ENCODE data around the gene CHURC1.

Gene CHURC1

DNA sequence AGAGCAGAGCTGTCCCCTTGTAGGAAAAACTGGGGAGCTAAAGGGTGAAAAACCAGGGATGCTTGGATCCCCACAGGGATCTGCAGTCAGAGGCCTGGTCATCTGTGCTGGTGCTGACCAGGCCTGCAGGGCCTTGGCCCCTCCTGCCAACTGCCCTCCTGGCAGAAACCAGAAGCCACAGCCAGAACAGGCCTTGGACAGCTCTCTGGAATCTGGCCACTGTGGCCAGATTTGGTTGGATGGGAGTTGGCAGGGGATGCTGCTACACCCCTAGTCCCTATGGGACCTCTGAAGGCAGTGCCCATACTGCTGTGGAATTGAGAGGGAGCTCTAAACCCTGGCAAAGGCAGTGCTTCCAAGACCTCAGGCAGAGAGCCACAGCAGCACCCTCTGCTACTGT lies 37.5 kb downstream of the CHURC1 start:
- H3K27me3 Mint-ChIP-seq (ENCODE audit: low read depth, poor library complexity): peaks cover 5% of the 10 kb centered on the region
- TF ChIP-seq, protein P1, sequence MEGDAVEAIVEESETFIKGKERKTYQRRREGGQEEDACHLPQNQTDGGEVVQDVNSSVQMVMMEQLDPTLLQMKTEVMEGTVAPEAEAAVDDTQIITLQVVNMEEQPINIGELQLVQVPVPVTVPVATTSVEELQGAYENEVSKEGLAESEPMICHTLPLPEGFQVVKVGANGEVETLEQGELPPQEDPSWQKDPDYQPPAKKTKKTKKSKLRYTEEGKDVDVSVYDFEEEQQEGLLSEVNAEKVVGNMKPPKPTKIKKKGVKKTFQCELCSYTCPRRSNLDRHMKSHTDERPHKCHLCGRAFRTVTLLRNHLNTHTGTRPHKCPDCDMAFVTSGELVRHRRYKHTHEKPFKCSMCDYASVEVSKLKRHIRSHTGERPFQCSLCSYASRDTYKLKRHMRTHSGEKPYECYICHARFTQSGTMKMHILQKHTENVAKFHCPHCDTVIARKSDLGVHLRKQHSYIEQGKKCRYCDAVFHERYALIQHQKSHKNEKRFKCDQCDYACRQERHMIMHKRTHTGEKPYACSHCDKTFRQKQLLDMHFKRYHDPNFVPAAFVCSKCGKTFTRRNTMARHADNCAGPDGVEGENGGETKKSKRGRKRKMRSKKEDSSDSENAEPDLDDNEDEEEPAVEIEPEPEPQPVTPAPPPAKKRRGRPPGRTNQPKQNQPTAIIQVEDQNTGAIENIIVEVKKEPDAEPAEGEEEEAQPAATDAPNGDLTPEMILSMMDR (IDR thresholded peaks at IDR 0.05): no peak
- H3K4me1 Mint-ChIP-seq: peaks cover 23% of the 10 kb centered on the region

DNA sequence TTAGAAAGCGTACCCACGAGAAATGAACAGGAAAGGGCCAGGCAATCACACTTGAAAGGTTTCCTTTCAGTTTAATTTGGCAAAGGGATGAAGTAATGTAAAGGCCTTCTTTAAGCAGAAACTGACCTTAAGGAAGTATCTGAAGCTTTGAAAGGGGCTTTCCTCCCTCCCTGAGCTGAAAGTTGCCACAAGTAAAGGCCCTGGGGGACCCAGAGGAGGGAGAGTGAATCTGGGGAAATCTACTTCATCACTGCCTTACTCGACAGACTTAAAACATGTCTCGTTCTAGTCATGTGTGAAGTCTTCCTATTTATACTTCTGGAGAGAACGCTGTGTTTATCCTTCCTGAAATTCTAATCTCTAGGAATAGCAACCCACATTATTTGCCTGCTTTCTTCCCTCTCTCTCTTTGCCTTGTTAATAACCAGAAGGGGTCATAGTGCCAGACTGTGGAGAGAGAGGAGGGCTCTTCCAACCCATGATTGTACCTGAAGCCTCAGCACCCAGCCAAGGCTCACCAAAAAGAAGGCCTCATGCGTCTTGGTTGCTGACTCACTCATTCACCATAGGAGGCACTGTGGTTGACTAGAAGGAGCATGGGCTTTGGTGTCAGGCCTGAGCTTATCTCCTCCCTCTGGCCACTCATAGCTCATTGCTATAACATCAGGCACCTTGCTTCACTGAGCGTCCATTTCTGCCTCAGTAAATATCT lies 38.5 kb downstream of the CHURC1 start:
- no peak overlapping the region for H3K27ac Mint-ChIP-seq
- H3K4me3 Mint-ChIP-seq: no peak overlapping the region
- H3K36me3 Mint-ChIP-seq (ENCODE audit: low read depth): peaks cover 4% of the 10 kb centered on the region
- no peak for DNase-seq
- peaks cover 5% of the 10 kb centered on the region for H3K27me3 Mint-ChIP-seq (ENCODE audit: low read depth, poor library complexity)
- no peaks in the 10 kb centered on the region for H3K9me3 Mint-ChIP-seq
- TF ChIP-seq, protein P1 (IDR thresholded peaks at IDR 0.05): no peak
- H3K4me1 Mint-ChIP-seq: peaks cover 16% of the 10 kb centered on the region

More for the DNA sequence above, 37.5 kb downstream of the CHURC1 start:
- H3K36me3 Mint-ChIP-seq (ENCODE audit: low read depth): peaks cover 4% of the 10 kb centered on the region
- H3K9me3 Mint-ChIP-seq: no peaks in the 10 kb centered on the region
- H3K4me3 Mint-ChIP-seq: no peak overlapping the region
- no peak for DNase-seq
- H3K27ac Mint-ChIP-seq: no peak overlapping the region

DNA sequence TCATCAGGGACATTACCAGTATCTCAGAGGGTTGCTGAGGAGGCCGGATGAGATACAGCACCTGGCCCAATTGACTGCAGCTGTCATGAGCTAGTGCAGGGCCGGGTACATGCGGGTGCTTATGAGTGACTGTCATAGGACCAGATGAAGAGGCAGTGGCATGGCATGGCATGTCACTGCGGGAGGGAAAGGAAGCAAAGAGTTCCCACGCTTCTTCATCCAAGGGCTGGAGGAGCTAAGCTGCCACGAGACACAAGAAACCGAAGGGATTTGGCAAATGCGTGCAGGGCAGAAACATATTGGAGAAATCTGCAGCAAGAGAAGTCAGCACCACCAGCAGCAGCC lies 39.0 kb downstream of the CHURC1 start:
- TF ChIP-seq, protein P1 (IDR thresholded peaks at IDR 0.05): no peak
- H3K27me3 Mint-ChIP-seq (ENCODE audit: low read depth, poor library complexity): peaks cover 5% of the 10 kb centered on the region
- DNase-seq: no peak
- no peaks in the 10 kb centered on the region for H3K9me3 Mint-ChIP-seq
- peaks cover 16% of the 10 kb centered on the region for H3K4me1 Mint-ChIP-seq
- H3K4me3 Mint-ChIP-seq: no peak overlapping the region
- peaks cover 5% of the 10 kb centered on the region for H3K36me3 Mint-ChIP-seq (ENCODE audit: low read depth)
- no peak overlapping the region for H3K27ac Mint-ChIP-seq

DNA sequence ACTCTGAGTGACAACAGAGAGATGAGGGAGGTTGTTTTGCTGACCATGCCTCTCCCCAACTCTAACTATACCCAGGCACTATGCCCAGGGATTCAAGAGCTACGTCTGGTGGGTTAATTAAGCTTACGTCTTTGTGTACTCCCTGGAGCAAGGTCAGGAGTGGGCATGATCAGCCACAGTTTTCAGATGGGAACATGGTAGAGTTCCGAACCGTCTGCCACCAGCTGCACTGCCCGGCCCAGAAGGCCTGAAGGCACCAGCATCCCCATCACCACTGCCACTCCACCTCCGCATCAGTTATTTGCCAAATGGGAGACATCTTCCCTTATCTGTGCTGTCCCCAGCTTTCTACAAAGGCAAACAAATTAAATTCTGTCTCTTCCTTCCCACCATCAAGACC lies 39.4 kb downstream of the CHURC1 start:
- no peak for DNase-seq
- TF ChIP-seq, protein P1 (IDR thresholded peaks at IDR 0.05): no peak
- H3K27me3 Mint-ChIP-seq (ENCODE audit: low read depth, poor library complexity): peaks cover 5% of the 10 kb centered on the region
- peaks cover 9% of the 10 kb centered on the region for H3K36me3 Mint-ChIP-seq (ENCODE audit: low read depth)
- H3K4me3 Mint-ChIP-seq: no peak overlapping the region
- H3K9me3 Mint-ChIP-seq: no peaks in the 10 kb centered on the region
- H3K27ac Mint-ChIP-seq: no peak overlapping the region
- peaks cover 16% of the 10 kb centered on the region for H3K4me1 Mint-ChIP-seq

DNA sequence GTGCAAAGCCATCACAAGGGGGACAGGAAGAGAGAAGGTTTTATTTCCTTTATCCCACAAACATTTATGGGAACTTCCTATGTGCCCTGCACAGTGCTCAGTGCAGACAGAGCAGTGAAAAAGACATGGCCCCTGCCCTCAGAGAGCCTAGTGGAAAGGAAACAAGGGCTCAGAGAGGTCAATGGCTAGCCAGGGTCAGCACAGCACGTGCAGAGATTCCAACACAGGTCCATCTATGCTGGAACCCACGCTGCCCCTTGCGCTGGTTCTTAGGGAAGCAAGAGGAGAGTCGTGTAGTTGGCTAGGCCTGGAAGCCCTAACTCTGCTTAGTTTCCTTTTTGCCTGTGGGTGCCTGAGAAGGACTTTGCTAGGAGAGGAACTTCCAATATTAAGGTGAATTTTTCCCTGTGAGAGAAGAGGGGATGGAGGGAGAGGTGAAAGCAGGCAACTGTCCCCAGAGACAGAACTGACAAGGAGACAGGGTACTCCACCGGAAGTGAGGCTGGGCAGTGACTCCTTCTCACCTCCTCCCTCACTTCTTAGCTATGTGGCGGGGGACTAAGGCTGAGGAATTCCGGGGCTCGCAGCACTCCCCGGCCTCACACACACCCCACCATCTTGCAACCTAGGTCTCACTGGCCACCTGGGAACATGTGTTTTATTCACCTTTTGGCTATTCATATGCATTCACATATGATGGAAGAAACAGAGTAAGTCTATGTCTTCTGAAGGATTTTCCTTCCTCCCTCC lies 40.4 kb downstream of the CHURC1 start:
- Mint-ChIP-seq H3K27me3 (ENCODE audit: low read depth, poor library complexity) (peaks cover 4% of the 10 kb centered on the region), H3K27ac (no peak overlapping the region), H3K36me3 (ENCODE audit: low read depth) (peaks cover 8% of the 10 kb centered on the region), H3K4me3 (no peak overlapping the region), H3K4me1 (peaks cover 16% of the 10 kb centered on the region), H3K9me3 (no peaks in the 10 kb centered on the region)
- no peak for DNase-seq
- TF ChIP-seq, protein P1 (IDR thresholded peaks at IDR 0.05): no peak

All from nephron progenitor cell (in vitro differentiated cells).